ENCODE data around the gene TAGLN. TPM values are rescaled to one million over a fixed set of nuclear protein-coding genes. Genes with fewer than 3 reads are reported as not detected.

The TAGLN gene
- polyA plus RNA-seq, 3 donors: 3.6 to 113 (median 4.0) TPM

GRCh38 chr11:117212697-117213355, 13.7 kb downstream of the TAGLN start:
- no peak overlapping the region for H3K9ac ChIP-seq (ENCODE audit: insufficient read depth, low read length, poor library complexity, severe bottlenecking)
- Mint-ChIP-seq H3K4me1 (no peaks in the 10 kb centered on the region), H3K9me3 (no peaks in the 10 kb centered on the region), H3K27ac (peak overlapping the region in 1 of 7 donors; percentile 15), H3K36me3 (peaks cover 64 to 87% of the 10 kb centered on the region in 2 donors), H3K4me3 (no peak overlapping the region), H3K27me3 (ENCODE audit: low read depth in 3 of 3) (peaks cover 0 to 3% (median 0%) of the 10 kb centered on the region in 3 donors)
- H3K9me3 ChIP-seq (replicated peaks in 1 of 2; ENCODE audit: control insufficient read depth in 1 of 2, insufficient read depth in 1 of 2, low read length in 2 of 2): no peaks in the 10 kb centered on the region
- DNase-seq: no peak
- intact Hi-C loops (cut with micrococcal nuclease): no loop called here
- H3K36me3 ChIP-seq (replicated peaks in 1 of 2; ENCODE audit: control insufficient read depth in 1 of 2, insufficient read depth in 2 of 2, low read length in 2 of 2): peaks cover 49 to 77% of the 10 kb centered on the region in 2 donors
- H4K20me1 ChIP-seq (ENCODE audit: insufficient read depth, low read length): no peaks in the 10 kb centered on the region
- no peak for TF ChIP-seq CTCF (IDR thresholded peaks at IDR 0.05)
- no peak overlapping the region for H2AFZ ChIP-seq (ENCODE audit: insufficient read depth, low read depth, low read length, poor library complexity, severe bottlenecking)
- H3K4me1 ChIP-seq (ENCODE audit: control insufficient read depth in 1 of 2, insufficient read depth in 2 of 2, low read length in 2 of 2): no peaks in the 10 kb centered on the region
- WGBS (ENCODE audit: insufficient coverage): 89% methylated on average over 6 of the region's 11 CpGs
- H3K27ac ChIP-seq (ENCODE audit: low read depth in 1 of 2, low read length in 2 of 2): no peak overlapping the region
- no peak overlapping the region for H3K4me3 ChIP-seq (replicated peaks in 1 of 3; ENCODE audit: low read depth in 2 of 3, low read length in 3 of 3)
- H3K4me2 ChIP-seq (replicated peaks; ENCODE audit: extremely low read depth, low read length, poor library complexity, severe bottlenecking): no peak overlapping the region
- no peaks in the 10 kb centered on the region for H3K79me2 ChIP-seq (ENCODE audit: insufficient read depth, low read length)
- no peaks in the 10 kb centered on the region for H3K27me3 ChIP-seq (ENCODE audit: control insufficient read depth in 2 of 2, insufficient read depth in 2 of 2, low read length in 2 of 2)

GRCh38 chr11:117214404-117215110, 15.4 kb downstream of the TAGLN start:
- Histone ChIP-seq H3K4me3 (replicated peaks in 1 of 3; ENCODE audit: low read depth in 2 of 3, low read length in 3 of 3) (no peak overlapping the region), H3K4me2 (replicated peaks; ENCODE audit: extremely low read depth, low read length, poor library complexity, severe bottlenecking) (no peak overlapping the region), H3K36me3 (replicated peaks in 1 of 2; ENCODE audit: control insufficient read depth in 1 of 2, insufficient read depth in 2 of 2, low read length in 2 of 2) (peaks cover 66 to 92% of the 10 kb centered on the region in 2 donors), H2AFZ (ENCODE audit: insufficient read depth, low read depth, low read length, poor library complexity, severe bottlenecking) (no peak overlapping the region), H3K4me1 (ENCODE audit: control insufficient read depth in 1 of 2, insufficient read depth in 2 of 2, low read length in 2 of 2) (no peaks in the 10 kb centered on the region), H4K20me1 (ENCODE audit: insufficient read depth, low read length) (no peaks in the 10 kb centered on the region), H3K27ac (ENCODE audit: low read depth in 1 of 2, low read length in 2 of 2) (no peak overlapping the region), H3K79me2 (ENCODE audit: insufficient read depth, low read length) (no peaks in the 10 kb centered on the region), H3K9ac (ENCODE audit: insufficient read depth, low read length, poor library complexity, severe bottlenecking) (no peak overlapping the region), H3K27me3 (ENCODE audit: control insufficient read depth in 2 of 2, insufficient read depth in 2 of 2, low read length in 2 of 2) (no peaks in the 10 kb centered on the region), H3K9me3 (replicated peaks in 1 of 2; ENCODE audit: control insufficient read depth in 1 of 2, insufficient read depth in 1 of 2, low read length in 2 of 2) (no peaks in the 10 kb centered on the region)
- Mint-ChIP-seq H3K27me3 (ENCODE audit: low read depth in 3 of 3) (peaks cover 0 to 3% (median 0%) of the 10 kb centered on the region in 3 donors), H3K4me3 (no peak overlapping the region), H3K4me1 (no peaks in the 10 kb centered on the region), H3K9me3 (no peaks in the 10 kb centered on the region), H3K27ac (peak overlapping the region in 2 of 7 donors; percentile 1 to 6), H3K36me3 (peaks cover 78 to 96% of the 10 kb centered on the region in 2 donors)
- no peak for TF ChIP-seq CTCF (IDR thresholded peaks at IDR 0.05)
- WGBS (ENCODE audit: insufficient coverage): 98% methylated on average over 5 of the region's 7 CpGs
- intact Hi-C loops (cut with micrococcal nuclease): no loop called here
- no peak for DNase-seq

Data from CD14-positive monocyte (primary cell).